ENCODE measurements around the gene WAPL. TPM values are rescaled to one million over a fixed set of nuclear protein-coding genes. Genes with fewer than 3 reads are reported as not detected.

The WAPL gene
- polyA plus RNA-seq, 1 donor from 2014 or later: 30.6 TPM

GRCh38 chr10:86437447-86437846, 84.1 kb downstream of the WAPL start:
- Histone ChIP-seq H3K4me3 (ENCODE audit: low read length) (no peak overlapping the region), H4K20me1 (ENCODE audit: insufficient read depth) (no peaks in the 10 kb centered on the region), H3K27me3 (ENCODE audit: insufficient read depth, low read depth, low read length) (no peaks in the 10 kb centered on the region), H3K27ac (ENCODE audit: low read length) (no peak overlapping the region), H3F3A (ENCODE audit: insufficient read depth, low read length, poor library complexity, severe bottlenecking) (no peaks in the 10 kb centered on the region), H3K9ac (ENCODE audit: low read length) (no peak overlapping the region), H2AFZ (ENCODE audit: low read depth, low read length) (no peak overlapping the region), H3K4me2 (ENCODE audit: low read length) (no peak overlapping the region), H3K36me3 (ENCODE audit: insufficient read depth, low read length) (peaks cover 4% of the 10 kb centered on the region), H3K79me2 (replicated peaks; ENCODE audit: insufficient read depth, low read length) (no peaks in the 10 kb centered on the region), H3K9me2 (ENCODE audit: insufficient read depth, low read length) (no peaks in the 10 kb centered on the region), H3K9me3 (ENCODE audit: low read length) (no peaks in the 10 kb centered on the region)
- TF ChIP-seq, protein P1, sequence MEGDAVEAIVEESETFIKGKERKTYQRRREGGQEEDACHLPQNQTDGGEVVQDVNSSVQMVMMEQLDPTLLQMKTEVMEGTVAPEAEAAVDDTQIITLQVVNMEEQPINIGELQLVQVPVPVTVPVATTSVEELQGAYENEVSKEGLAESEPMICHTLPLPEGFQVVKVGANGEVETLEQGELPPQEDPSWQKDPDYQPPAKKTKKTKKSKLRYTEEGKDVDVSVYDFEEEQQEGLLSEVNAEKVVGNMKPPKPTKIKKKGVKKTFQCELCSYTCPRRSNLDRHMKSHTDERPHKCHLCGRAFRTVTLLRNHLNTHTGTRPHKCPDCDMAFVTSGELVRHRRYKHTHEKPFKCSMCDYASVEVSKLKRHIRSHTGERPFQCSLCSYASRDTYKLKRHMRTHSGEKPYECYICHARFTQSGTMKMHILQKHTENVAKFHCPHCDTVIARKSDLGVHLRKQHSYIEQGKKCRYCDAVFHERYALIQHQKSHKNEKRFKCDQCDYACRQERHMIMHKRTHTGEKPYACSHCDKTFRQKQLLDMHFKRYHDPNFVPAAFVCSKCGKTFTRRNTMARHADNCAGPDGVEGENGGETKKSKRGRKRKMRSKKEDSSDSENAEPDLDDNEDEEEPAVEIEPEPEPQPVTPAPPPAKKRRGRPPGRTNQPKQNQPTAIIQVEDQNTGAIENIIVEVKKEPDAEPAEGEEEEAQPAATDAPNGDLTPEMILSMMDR (IDR thresholded peaks at IDR 0.05; ENCODE audit: poor library complexity, severe bottlenecking): no peak
- TF ChIP-seq, protein P2, sequence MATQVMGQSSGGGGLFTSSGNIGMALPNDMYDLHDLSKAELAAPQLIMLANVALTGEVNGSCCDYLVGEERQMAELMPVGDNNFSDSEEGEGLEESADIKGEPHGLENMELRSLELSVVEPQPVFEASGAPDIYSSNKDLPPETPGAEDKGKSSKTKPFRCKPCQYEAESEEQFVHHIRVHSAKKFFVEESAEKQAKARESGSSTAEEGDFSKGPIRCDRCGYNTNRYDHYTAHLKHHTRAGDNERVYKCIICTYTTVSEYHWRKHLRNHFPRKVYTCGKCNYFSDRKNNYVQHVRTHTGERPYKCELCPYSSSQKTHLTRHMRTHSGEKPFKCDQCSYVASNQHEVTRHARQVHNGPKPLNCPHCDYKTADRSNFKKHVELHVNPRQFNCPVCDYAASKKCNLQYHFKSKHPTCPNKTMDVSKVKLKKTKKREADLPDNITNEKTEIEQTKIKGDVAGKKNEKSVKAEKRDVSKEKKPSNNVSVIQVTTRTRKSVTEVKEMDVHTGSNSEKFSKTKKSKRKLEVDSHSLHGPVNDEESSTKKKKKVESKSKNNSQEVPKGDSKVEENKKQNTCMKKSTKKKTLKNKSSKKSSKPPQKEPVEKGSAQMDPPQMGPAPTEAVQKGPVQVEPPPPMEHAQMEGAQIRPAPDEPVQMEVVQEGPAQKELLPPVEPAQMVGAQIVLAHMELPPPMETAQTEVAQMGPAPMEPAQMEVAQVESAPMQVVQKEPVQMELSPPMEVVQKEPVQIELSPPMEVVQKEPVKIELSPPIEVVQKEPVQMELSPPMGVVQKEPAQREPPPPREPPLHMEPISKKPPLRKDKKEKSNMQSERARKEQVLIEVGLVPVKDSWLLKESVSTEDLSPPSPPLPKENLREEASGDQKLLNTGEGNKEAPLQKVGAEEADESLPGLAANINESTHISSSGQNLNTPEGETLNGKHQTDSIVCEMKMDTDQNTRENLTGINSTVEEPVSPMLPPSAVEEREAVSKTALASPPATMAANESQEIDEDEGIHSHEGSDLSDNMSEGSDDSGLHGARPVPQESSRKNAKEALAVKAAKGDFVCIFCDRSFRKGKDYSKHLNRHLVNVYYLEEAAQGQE (IDR thresholded peaks at IDR 0.05; ENCODE audit: borderline replicate concordance): no peak
- TF ChIP-seq POLR2AphosphoS5 (IDR thresholded peaks at IDR 0.05): no peak
- TF ChIP-seq EP300 (conservative IDR thresholded peaks at IDR 0.05; ENCODE audit: poor library complexity, severe bottlenecking): no peak
- no peak for TF ChIP-seq TAF1 (IDR thresholded peaks at IDR 0.05; ENCODE audit: low read depth)
- TF ChIP-seq SMC3 (conservative IDR thresholded peaks at IDR 0.05; ENCODE audit: poor library complexity): no peak
- no peak for TF ChIP-seq MXI1 (conservative IDR thresholded peaks at IDR 0.05; ENCODE audit: poor library complexity, severe bottlenecking)
- TF ChIP-seq EZH2 (IDR thresholded peaks at IDR 0.05; ENCODE audit: borderline replicate concordance, insufficient read depth, low read length, poor library complexity, severe bottlenecking): no peak

DNA sequence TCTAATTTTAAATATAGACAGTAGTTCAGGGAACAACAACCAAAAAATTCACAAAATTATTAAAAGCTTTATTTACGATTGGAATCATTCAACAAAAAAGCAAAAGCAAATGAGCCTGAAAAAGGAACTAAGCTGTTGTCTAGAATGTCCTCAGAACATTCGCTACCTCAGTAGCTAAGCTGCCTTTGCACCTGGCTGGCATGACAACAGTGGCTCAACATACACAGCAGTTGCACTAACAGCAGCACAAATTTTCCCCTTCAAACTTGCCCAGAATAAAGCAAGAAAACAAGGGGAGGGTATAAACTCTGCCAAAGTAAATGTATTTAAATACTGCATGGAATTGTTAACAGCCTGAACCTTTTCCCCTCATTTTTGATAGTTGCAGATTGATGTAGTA, 84.6 kb downstream of the WAPL start:
- Histone ChIP-seq H4K20me1 (ENCODE audit: insufficient read depth) (no peaks in the 10 kb centered on the region), H3K27me3 (ENCODE audit: insufficient read depth, low read depth, low read length) (no peaks in the 10 kb centered on the region), H3K27ac (ENCODE audit: low read length) (no peak overlapping the region), H3K9me3 (ENCODE audit: low read length) (no peaks in the 10 kb centered on the region), H2AFZ (ENCODE audit: low read depth, low read length) (no peak overlapping the region), H3K4me3 (ENCODE audit: low read length) (no peak overlapping the region), H3K4me2 (ENCODE audit: low read length) (no peak overlapping the region), H3K9ac (ENCODE audit: low read length) (no peak overlapping the region), H3K9me2 (ENCODE audit: insufficient read depth, low read length) (no peaks in the 10 kb centered on the region), H3K36me3 (ENCODE audit: insufficient read depth, low read length) (peaks cover 4% of the 10 kb centered on the region), H3K79me2 (replicated peaks; ENCODE audit: insufficient read depth, low read length) (no peaks in the 10 kb centered on the region), H3F3A (ENCODE audit: insufficient read depth, low read length, poor library complexity, severe bottlenecking) (no peaks in the 10 kb centered on the region)
- TF ChIP-seq RAD21 (conservative IDR thresholded peaks at IDR 0.05) (no peak), EP300 (conservative IDR thresholded peaks at IDR 0.05; ENCODE audit: poor library complexity, severe bottlenecking) (no peak), TAF1 (IDR thresholded peaks at IDR 0.05; ENCODE audit: low read depth) (no peak), SMC3 (conservative IDR thresholded peaks at IDR 0.05; ENCODE audit: poor library complexity) (no peak), MXI1 (conservative IDR thresholded peaks at IDR 0.05; ENCODE audit: poor library complexity, severe bottlenecking) (no peak), EZH2 (IDR thresholded peaks at IDR 0.05; ENCODE audit: borderline replicate concordance, insufficient read depth, low read length, poor library complexity, severe bottlenecking) (no peak), POLR2AphosphoS5 (IDR thresholded peaks at IDR 0.05) (no peak)
- TF ChIP-seq, protein P2 (IDR thresholded peaks at IDR 0.05; ENCODE audit: borderline replicate concordance): no peak
- TF ChIP-seq, protein P1 (IDR thresholded peaks at IDR 0.05; ENCODE audit: poor library complexity, severe bottlenecking): no peak

Measured in neural cell (in vitro differentiated cells).